A673 (cell line): Measurements from ENCODE around the gene LRRC71.

Experiments
- EZH2 ChIP-seq: fragments of 200-600 bp; sonication (generic); IDR thresholded peaks from 2 replicates; pipeline ENCODE4 v1.6.1; 2017; ENCODE audit warnings: borderline replicate concordance, low read depth, mild to moderate bottlenecking, mixed read lengths, antibody characterized with exemption, low read length; ENCODE audit not compliant: poor library complexity, severe bottlenecking
- TF ChIP-seq, protein P1 (sequence below): fragments of 300-800, 200-600 bp; sonication (generic); conservative IDR thresholded peaks from 2 replicates; pipeline ENCODE4 v1.5.1; 2017; ENCODE audit warnings: low read depth, mild to moderate bottlenecking, antibody characterized with exemption, low read length, moderate library complexity, mixed read lengths

- no peak for TF ChIP-seq EZH2
- TF ChIP-seq, protein P1, sequence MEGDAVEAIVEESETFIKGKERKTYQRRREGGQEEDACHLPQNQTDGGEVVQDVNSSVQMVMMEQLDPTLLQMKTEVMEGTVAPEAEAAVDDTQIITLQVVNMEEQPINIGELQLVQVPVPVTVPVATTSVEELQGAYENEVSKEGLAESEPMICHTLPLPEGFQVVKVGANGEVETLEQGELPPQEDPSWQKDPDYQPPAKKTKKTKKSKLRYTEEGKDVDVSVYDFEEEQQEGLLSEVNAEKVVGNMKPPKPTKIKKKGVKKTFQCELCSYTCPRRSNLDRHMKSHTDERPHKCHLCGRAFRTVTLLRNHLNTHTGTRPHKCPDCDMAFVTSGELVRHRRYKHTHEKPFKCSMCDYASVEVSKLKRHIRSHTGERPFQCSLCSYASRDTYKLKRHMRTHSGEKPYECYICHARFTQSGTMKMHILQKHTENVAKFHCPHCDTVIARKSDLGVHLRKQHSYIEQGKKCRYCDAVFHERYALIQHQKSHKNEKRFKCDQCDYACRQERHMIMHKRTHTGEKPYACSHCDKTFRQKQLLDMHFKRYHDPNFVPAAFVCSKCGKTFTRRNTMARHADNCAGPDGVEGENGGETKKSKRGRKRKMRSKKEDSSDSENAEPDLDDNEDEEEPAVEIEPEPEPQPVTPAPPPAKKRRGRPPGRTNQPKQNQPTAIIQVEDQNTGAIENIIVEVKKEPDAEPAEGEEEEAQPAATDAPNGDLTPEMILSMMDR: no peak
Measured at GRCh38 chr1:156930483-156930882, 10.1 kb downstream of the LRRC71 start.
